HL-60/S4 treated with phorbol 12-myristate 13-acetate at 8.2 ng/mL for 4 days and 3 days (cell line): ENCODE measurements around the gene MESP2.

Source experiments
- in situ Hi-C: fragments of 300-500 bp; cut with MboI; formaldehyde crosslinking; loops from 2 replicates; pipeline ENCODE4 v1.15.0; 2022; ENCODE audit warnings: low sequenced_read_pairs

MESP2 gene

DNA sequence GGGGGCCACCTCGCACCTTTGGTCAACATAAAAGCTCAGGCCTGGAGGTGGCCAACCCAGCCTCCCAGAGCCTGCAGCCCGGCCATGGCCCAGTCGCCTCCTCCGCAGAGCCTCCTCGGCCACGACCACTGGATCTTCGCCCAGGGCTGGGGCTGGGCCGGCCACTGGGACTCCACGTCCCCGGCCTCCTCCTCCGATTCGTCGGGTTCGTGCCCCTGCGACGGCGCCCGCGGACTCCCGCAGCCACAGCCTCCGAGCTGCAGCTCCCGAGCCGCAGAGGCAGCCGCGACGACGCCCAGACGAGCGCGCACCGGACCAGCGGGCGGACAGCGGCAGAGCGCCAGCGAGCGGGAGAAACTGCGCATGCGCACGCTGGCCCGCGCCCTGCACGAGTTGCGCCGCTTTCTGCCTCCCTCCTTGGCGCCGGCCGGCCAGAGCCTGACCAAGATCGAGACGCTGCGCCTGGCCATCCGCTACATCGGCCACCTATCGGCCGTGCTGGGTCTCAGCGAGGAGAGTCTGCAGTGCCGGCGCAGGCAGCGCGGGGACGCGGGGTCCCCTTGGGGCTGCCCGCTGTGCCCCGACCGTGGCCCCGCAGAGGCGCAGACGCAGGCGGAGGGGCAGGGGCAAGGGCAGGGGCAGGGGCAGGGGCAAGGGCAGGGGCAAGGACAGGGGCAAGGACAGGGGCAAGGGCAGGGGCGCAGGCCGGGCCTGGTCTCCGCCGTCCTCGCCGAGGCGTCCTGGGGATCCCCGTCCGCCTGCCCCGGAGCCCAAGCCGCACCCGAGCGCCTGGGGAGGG is at the start of gene MESP2:
MESP2 (plus strand) TSS at position 59 of the 799 bp plus-strand sequence; CDS start at position 85, 26 bp downstream.
- in situ Hi-C loops = no loop called here

DNA sequence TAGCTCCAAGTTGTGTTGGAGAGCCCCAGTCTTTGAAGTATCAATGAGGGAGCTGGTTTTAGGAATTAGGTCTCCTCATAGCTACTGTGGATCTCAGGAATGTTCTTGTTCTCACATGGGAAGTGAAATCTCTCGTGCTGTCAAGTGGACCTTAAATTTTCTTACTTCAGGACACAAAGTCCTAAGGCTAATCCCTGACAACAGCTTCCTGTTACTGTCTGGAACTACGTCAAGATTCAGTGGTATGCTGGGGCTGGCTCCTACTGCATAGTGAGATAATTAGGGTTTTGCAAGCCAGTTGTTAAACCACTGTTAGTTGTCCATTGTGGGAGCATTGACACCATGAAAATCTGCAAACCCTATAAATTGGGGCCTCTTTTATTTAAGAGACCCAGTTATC is 47.9 kb upstream of the MESP2 start:
- in situ Hi-C loops = no loop called here

GRCh38 chr15:89731275-89731674 is 44.9 kb upstream of the MESP2 start:
- in situ Hi-C loops = no loop called here

DNA sequence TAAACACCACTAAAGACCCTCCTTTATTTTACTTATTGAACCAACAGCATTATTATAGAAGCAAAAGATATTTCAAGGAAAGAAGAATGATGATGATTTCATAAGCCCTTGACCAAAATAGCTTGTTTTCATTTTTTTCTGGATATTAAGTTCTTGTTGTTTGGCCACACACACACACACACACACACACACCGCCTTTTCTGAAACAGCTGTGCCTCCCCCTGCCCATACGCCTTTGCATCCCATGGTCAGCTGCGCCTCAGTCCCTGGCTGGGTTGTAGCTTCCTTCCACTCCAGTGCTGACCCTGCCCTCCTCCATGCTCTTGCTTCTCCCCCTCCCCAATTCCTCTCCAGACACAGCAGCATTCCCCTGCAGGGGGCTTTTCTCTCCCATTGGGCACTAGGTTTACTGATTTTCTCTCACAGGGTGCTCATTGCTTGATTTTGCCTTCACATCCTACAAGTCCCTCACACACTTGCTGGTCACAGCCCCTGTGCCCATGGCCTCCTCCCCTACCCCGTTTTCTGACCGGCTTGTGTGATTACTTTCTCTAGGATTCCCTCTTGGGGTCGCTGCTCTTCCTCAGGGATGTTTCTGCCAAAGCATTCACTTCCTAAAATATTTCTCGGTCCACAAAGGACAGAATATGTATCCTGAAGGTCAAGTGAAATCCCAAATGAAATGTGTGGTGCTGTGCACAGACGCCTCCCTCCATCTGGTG is 43.5 kb upstream of the MESP2 start:
- in situ Hi-C loops = no loop called here

DNA sequence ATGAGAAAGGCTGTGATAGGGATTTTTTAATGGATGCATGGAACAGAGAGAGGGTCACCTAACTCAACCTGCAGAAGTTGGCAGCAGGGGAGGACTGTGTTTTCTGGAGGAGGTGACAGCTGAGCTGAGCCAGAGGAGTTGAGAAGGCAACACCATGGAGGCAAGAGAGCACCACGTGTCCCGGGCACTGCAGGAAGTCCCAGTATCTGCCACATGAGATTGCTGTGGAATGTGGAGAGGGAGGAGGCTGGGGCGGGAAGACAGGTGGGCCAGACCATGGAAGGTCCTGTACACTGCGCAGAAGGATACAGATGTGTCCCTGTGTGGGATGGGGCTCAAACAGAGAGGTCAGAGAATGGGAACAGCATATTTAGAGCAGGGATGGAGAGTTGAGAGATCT is 40.4 kb upstream of the MESP2 start:
- in situ Hi-C loops = no loop called here

DNA sequence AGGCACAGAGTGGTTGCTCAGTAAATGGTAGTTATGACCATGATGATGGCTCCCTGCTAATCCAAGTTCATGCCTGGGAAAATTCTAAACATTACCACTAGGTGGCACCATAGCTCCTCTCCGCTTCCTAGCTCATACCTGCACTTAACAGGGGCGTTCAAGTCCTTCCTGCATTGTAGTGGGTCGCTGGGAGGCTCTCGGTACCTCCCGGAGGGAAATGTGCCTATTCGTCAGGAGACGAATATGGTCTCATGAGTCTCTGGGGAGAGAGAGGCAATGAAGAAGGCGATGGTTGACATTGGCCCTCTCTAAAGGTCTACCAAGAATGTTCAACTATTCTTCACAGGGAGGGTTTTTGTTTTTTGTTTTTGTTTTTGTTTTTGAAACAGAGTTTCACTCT is 36.0 kb upstream of the MESP2 start:
- in situ Hi-C loops = no loop called here

GRCh38 chr15:89743011-89743410 is 33.1 kb upstream of the MESP2 start:
- in situ Hi-C loops = no loop called here

DNA sequence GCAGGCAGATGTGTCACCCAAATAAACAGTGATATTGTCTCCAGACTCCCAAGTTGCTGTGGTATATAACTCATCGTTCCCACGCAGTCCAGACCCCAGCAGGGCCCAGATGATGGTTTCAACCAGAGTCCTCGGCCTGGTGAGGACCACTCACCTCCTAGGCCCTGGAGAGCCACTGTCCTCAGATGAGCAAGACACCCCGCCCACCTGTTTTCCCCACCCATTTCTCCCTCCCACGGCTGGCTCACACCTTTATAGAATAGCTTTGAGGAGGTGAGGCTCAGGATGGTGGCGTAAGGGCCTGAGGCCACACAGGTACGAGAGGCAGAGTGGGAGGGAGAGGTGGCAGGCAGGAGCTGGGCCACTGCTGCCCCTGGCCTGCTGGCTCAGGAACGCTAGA is 32.5 kb upstream of the MESP2 start:
- in situ Hi-C loops = no loop called here

DNA sequence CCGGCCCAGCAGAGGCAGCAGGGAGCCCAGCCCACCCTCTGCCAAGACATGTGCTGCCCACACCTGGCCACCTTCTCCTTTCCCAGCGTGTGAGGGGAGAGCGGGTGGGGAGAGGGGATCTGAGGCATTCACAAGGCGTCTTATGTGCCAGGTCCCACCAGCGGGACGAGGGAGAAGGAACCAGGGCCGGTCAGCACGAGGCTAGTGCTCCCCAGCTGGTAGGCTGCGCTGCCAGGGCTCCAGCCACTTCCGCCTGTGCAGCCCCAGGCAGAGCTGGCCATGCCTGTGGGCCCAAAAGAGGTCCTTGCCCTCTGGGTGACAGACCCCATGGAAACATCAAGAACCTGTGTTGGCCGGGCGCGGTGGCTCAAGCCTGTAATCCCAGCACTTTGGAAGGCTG is 31.0 kb upstream of the MESP2 start:
- in situ Hi-C loops = no loop called here

- in situ Hi-C loops = no loop called here
These were observed 30.4 kb upstream of the MESP2 start for GRCh38 chr15:89745768-89746167.

DNA sequence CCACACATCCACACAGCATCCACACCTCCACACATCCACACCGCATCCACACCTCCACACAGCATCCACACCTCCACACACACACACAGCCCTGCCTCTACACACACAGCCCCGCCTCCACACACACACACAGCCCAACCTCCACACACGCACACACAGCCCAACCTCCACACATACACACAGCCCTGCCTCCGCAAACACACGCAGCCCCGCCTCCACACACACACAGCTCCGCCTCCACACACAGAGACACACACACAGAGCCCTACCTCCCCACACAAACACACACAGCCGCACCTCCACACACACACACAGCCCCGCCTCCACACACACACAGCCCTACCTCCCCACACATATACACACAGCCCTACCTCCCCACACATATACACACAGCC is 29.7 kb upstream of the MESP2 start:
- in situ Hi-C loops = no loop called here

DNA sequence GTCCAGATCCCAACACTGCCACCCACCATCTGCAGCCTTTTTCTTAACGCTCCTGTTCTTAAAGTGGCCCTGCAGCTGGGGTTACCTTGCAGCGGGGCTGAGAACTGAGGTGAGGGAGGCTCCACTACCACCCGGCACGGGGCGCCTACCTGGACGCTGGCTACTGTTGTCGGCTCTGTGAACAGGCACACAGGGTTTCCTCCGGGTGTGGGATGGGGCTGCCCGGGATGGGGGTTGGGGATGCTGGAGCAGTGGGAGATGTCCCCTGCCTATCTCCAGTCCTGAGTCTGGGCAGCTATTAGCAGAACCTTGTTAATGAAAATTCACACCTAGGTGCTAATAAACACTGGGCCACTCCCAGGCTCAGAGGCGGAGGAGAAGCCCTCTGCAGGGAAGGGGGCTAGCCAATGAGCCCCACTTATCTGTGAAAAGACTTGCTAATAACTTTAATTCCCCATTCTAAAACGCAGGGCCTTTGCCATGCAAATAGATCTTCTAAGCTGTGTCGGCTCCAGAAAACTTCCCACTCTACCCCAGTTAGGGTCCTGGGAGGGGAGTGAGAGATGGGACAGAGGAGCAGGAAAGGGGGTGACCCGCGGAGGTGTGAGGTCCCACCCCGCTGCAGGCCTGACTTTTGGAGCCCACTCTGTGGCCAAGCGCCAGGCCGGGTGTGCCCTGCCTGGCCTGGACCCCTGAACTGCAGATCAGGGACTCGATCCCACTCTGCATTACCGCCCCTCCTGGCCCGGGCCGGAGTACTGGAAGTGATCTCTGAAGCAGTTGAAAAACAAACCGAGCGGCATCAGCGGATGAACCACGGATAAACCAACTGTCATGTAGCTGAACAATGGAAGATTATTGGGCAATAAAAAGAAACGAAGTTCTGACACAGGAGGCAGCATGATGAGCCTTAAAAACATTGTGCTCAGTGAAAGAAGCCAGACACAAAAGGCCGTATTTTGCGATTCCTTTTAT is 28.1 kb upstream of the MESP2 start:
- in situ Hi-C loops = no loop called here

- in situ Hi-C loops = no loop called here
These were observed 27.1 kb upstream of the MESP2 start for GRCh38 chr15:89749054-89749453.

DNA sequence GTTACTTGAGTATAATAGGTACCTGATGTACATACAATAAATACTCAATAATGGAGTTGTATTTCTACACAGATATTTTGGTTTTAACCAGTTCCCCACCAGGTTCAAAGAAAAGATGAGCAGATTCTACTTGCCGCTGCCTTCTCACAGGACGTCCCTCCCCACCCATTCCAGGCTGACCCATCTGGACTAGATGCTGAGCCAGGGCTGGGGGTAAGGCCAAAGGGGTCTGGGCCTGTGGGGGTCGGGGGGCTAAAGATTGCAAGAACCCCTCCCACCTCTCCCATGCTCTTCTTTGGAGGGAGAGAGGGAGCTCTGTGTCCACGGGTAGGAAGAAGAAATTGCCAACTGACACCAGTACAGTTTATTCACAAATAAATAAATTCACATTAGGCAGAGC is 26.6 kb upstream of the MESP2 start:
- in situ Hi-C loops = no loop called here

- in situ Hi-C loops = loop anchor here (10.0 to 25.0 kb wide), 2 partner anchors 125 to 337 kb away; no protein-coding TSS in a partner anchor
These were observed 26.1 kb upstream of the MESP2 start for GRCh38 chr15:89749951-89750559.

DNA sequence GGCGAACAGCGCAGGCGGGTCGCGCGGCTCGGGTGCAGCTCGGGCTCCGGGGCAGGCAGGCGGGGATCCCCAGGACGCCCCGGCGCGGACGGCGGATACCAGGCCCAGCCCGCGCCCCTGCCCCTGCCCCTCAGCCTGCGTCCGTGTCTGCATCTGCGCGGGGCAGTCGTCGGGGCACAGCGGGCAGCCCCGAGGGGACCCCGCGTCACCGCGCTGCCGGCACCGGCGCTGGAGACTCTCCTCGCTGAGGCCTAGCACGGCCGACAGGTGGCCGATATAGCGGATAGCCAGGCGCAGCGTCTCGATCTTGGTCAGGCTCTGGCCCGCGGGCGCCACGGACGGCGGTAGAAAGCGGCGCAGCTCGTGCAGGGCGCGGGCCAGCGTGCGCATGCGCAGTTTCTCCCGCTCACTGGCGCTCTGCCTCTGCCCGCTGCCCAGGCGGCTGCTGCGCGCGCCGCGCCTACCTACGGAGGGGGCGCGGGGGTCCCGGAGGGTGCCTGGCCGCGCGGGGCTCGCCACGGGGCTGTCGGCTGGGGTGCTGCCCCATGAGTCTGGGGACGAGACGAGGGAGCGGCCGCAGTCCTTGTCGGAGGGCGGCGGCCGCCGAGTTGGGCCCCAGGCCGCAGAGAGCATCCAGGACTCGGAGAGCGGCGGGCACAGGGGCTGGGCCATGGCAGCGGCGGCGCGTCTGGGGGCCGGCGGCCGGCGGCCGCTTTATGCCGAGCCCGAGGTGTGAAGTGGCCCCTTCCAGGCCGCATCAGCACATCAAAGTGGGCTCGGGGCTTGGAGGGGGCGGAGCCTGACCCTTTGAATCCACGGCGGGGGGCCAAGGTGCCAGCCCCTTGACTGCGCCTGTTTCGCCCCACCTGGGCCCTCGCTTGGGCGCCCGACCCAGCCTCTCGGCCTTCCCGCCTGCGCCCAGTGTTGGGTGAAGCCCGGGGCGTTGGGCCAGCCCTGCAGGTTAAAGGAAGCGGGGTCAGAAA is 25.3 kb upstream of the MESP2 start, which contains the start of gene MESP1:
MESP1 (minus strand) TSS at position 690 of the 983 bp plus-strand sequence; CDS start at position 672, 18 bp downstream.
- in situ Hi-C loops = loop anchor here (10.0 to 25.0 kb wide), 2 partner anchors 124 to 336 kb away; no protein-coding TSS in a partner anchor

GRCh38 chr15:89751748-89752147 is 24.4 kb upstream of the MESP2 start:
- in situ Hi-C loops = loop anchor here (10.0 to 25.0 kb wide), 2 partner anchors 123 to 336 kb away; no protein-coding TSS in a partner anchor

DNA sequence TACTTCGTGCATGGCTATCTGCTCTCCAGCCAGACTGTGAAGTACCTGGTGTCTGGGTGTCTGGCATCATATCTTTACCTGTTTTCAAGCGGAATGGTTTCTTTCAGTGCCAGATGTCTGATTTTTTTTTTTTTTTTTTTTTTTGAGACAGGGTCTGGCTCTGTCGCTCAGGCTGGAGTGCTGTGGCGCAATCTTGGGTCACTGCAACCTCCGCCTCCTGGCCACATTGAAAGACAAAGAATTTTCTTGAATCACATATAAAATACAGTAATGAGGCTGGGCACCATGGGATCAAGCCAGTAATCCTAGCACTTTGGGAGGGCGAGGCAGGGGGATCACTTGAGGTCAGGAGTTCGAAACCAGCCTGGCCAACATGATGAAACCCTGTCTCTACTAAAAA is 22.3 kb upstream of the MESP2 start:
- in situ Hi-C loops = loop anchor here (10.0 to 25.0 kb wide), 2 partner anchors 121 to 333 kb away; no protein-coding TSS in a partner anchor
